ENCODE measurements around the gene LMX1A. TPM values are rescaled to one million over a fixed set of nuclear protein-coding genes. Genes with fewer than 3 reads are reported as not detected.

Gene LMX1A
- total RNA-seq, 1 experiment from 2014 or later: not detected

- in situ Hi-C loops (cut with HindIII; ENCODE audit: low pct_unique_long_range_greater_than_20kb, low sequenced_read_pairs): no loop called here
- Histone ChIP-seq H3K9me3 (ENCODE audit: control insufficient read depth, insufficient read depth, low read depth, low read length) (no peaks in the 10 kb centered on the region), H3K36me3 (ENCODE audit: control insufficient read depth, insufficient read depth, low read length) (no peaks in the 10 kb centered on the region), H3K27ac (ENCODE audit: low read length) (no peak overlapping the region), H3K4me1 (ENCODE audit: control insufficient read depth, insufficient read depth, low read length) (no peaks in the 10 kb centered on the region), H3K4me3 (ENCODE audit: low read depth in 2 of 2, low read length in 2 of 2) (no peak overlapping the region), H3K27me3 (ENCODE audit: control insufficient read depth, insufficient read depth, low read length) (peaks cover 2% of the 10 kb centered on the region; the same call in 1 of the 2 replicates)
- POLR2A ChIA-PET: no interaction called here
- ATAC-seq (no peak), DNase-seq (ENCODE audit: low read depth, low spot score) (no peak)
- CTCF ChIA-PET: no interaction called here
- TF ChIP-seq TCF7L2 (IDR thresholded peaks at IDR 0.05; ENCODE audit: low read depth, low read length): no peak
- TF ChIP-seq, protein P1, sequence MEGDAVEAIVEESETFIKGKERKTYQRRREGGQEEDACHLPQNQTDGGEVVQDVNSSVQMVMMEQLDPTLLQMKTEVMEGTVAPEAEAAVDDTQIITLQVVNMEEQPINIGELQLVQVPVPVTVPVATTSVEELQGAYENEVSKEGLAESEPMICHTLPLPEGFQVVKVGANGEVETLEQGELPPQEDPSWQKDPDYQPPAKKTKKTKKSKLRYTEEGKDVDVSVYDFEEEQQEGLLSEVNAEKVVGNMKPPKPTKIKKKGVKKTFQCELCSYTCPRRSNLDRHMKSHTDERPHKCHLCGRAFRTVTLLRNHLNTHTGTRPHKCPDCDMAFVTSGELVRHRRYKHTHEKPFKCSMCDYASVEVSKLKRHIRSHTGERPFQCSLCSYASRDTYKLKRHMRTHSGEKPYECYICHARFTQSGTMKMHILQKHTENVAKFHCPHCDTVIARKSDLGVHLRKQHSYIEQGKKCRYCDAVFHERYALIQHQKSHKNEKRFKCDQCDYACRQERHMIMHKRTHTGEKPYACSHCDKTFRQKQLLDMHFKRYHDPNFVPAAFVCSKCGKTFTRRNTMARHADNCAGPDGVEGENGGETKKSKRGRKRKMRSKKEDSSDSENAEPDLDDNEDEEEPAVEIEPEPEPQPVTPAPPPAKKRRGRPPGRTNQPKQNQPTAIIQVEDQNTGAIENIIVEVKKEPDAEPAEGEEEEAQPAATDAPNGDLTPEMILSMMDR (IDR thresholded peaks at IDR 0.05): no peak
- TF ChIP-seq, protein P2, sequence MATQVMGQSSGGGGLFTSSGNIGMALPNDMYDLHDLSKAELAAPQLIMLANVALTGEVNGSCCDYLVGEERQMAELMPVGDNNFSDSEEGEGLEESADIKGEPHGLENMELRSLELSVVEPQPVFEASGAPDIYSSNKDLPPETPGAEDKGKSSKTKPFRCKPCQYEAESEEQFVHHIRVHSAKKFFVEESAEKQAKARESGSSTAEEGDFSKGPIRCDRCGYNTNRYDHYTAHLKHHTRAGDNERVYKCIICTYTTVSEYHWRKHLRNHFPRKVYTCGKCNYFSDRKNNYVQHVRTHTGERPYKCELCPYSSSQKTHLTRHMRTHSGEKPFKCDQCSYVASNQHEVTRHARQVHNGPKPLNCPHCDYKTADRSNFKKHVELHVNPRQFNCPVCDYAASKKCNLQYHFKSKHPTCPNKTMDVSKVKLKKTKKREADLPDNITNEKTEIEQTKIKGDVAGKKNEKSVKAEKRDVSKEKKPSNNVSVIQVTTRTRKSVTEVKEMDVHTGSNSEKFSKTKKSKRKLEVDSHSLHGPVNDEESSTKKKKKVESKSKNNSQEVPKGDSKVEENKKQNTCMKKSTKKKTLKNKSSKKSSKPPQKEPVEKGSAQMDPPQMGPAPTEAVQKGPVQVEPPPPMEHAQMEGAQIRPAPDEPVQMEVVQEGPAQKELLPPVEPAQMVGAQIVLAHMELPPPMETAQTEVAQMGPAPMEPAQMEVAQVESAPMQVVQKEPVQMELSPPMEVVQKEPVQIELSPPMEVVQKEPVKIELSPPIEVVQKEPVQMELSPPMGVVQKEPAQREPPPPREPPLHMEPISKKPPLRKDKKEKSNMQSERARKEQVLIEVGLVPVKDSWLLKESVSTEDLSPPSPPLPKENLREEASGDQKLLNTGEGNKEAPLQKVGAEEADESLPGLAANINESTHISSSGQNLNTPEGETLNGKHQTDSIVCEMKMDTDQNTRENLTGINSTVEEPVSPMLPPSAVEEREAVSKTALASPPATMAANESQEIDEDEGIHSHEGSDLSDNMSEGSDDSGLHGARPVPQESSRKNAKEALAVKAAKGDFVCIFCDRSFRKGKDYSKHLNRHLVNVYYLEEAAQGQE (IDR thresholded peaks at IDR 0.05; ENCODE audit: insufficient read depth in 1 of 2, low read depth in 2 of 2, low read length in 1 of 2): no peak
- TF ChIP-seq POLR2AphosphoS5 (IDR thresholded peaks at IDR 0.05; ENCODE audit: low read depth, low read length): no peak
- TF ChIP-seq SIN3A (IDR thresholded peaks at IDR 0.05; ENCODE audit: borderline replicate concordance, insufficient read depth, low read depth, low read length): no peak
- intact Hi-C loops (cut with micrococcal nuclease; ENCODE audit: unreplicated experiment): no loop called here
- no TSS peak for BruUV-seq (replicated peaks)
Measured at GRCh38 chr1:165276314-165276713, 80.2 kb downstream of the LMX1A start.

GRCh38 chr1:165265196-165265838 is 91.2 kb downstream of the LMX1A start:
- Histone ChIP-seq H3K9me3 (ENCODE audit: control insufficient read depth, insufficient read depth, low read depth, low read length) (no peaks in the 10 kb centered on the region), H3K4me3 (ENCODE audit: low read depth in 2 of 2, low read length in 2 of 2) (no peak overlapping the region), H3K27me3 (ENCODE audit: control insufficient read depth, insufficient read depth, low read length) (no peaks in the 10 kb centered on the region), H3K4me1 (ENCODE audit: control insufficient read depth, insufficient read depth, low read length) (no peaks in the 10 kb centered on the region), H3K36me3 (ENCODE audit: control insufficient read depth, insufficient read depth, low read length) (no peaks in the 10 kb centered on the region), H3K27ac (ENCODE audit: low read length) (no peak overlapping the region)
- POLR2A ChIA-PET: no interaction called here
- in situ Hi-C loops (cut with HindIII; ENCODE audit: low pct_unique_long_range_greater_than_20kb, low sequenced_read_pairs) (no loop called here), intact Hi-C loops (cut with micrococcal nuclease; ENCODE audit: unreplicated experiment) (no loop called here)
- no peak for ATAC-seq
- no TSS peak for BruUV-seq (replicated peaks)
- no peak for DNase-seq (ENCODE audit: low read depth, low spot score)
- TF ChIP-seq TCF7L2 (IDR thresholded peaks at IDR 0.05; ENCODE audit: low read depth, low read length): no peak
- no peak for TF ChIP-seq SIN3A (IDR thresholded peaks at IDR 0.05; ENCODE audit: borderline replicate concordance, insufficient read depth, low read depth, low read length)
- no peak for TF ChIP-seq POLR2AphosphoS5 (IDR thresholded peaks at IDR 0.05; ENCODE audit: low read depth, low read length)
- TF ChIP-seq, protein P1 (IDR thresholded peaks at IDR 0.05): no peak
- TF ChIP-seq, protein P2 (IDR thresholded peaks at IDR 0.05; ENCODE audit: insufficient read depth in 1 of 2, low read depth in 2 of 2, low read length in 1 of 2): no peak
- CTCF ChIA-PET: no interaction called here

Data from Panc1 (cell line).